ENCODE results near the gene HINT2. TPM values are rescaled to one million over a fixed set of nuclear protein-coding genes. Genes with fewer than 3 reads are reported as not detected.

HINT2 gene
- total RNA-seq (2014; rRNA removed) (69.7 and 78.5 TPM in 2 replicates), Bru-seq, nascent RNA (percentile 87 among the genes with signal in this experiment), BruChase-seq, experiment 1, labeled RNA remaining after a 6-hour chase (percentile 47 among the genes with signal in this experiment), BruChase-seq, experiment 2, labeled RNA remaining after a 2-hour chase (percentile 73 among the genes with signal in this experiment)
- long read RNA-seq, transcript HINT2-201 (5 exons, 628 nt) = major isoform, 28 of 38 reads
- long read RNA-seq, transcript HINT2-202 (4 exons, 734 nt) = minor isoform, 5 of 38 reads
- long read RNA-seq, partial matches to known transcripts = 4 of 38 reads
- long read RNA-seq, other reads (novel, unspliced or antisense) = 1 of 38 reads

DNA sequence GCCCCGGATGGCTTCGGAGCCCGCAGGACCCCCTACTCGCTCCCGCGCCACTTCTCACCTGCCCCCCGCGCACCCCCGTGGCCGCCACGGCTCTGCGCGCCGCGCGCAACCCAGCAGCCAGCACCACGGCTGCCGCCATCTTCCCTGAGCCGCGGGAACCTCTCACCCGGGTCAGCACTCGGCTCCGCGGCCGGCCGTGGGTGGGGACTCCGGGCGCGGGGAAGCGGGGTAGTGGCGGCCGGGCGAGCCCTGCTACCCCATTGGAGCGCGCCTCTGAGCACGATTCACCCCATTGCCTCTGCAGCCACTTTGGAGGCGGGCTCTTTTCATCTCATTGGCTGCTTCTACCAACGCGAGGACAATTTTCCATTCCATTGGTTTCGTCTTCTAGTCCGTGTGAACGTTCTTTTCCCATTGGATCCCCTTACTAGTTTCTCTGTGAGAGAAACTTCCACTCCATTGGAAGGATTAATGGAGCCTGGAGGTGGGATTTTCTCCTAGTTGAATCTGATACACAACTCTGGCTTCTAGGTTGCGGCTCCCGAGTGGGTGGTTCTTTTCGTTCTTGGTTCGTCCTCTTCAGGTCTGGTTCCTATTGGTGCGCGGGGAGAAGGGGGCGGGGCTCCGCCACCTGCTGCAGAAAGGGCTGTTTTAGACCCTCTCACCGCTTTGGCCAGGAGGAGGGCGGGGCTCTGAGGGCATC is at the start of gene HINT2:
Gene HINT2, minus strand, starts transcription at position 202 of the 703 bp plus-strand sequence. Its CDS starts 63 bp downstream, at position 139.
- intact Hi-C loops (cut with micrococcal nuclease) = loop anchor here (1.0 kb wide), 2 partner anchors 20 to 25 kb away; no protein-coding TSS in a partner anchor
- no peaks in the 10 kb centered on the region for H3K9me2 ChIP-seq (replicated peaks; ENCODE audit: low read length)
- peaks cover 9% of the 10 kb centered on the region for H3K79me2 ChIP-seq (ENCODE audit: low read length)
- H3K27me3 ChIP-seq (ENCODE audit: low read length) = no peaks in the 10 kb centered on the region
- peaks cover 16% of the 10 kb centered on the region for H3K4me1 ChIP-seq (ENCODE audit: insufficient read depth, low read length)
- H2AFZ ChIP-seq (ENCODE audit: low read length) = peak within 1 kb of the TSS; percentile 81
- DNase-seq (peak; percentile 94), ATAC-seq (peak; percentile 89)
- TF ChIP-seq CTCF (conservative IDR thresholded peaks at IDR 0.05; ENCODE audit: low read depth, low read length) (no peak), EZH2 (IDR thresholded peaks at IDR 0.05; ENCODE audit: low read length, unreplicated experiment) (no peak), EZH2phosphoT487 (IDR thresholded peaks at IDR 0.05; ENCODE audit: borderline replicate concordance, low read length) (no peak)
- H4K20me1 ChIP-seq (ENCODE audit: low read length) = no peaks in the 10 kb centered on the region
- ChIA-PET POLR2A (ENCODE audit: unreplicated experiment) (no interaction called here), CTCF (interaction anchor here (0.9 to 1.2 kb wide), 2 partner anchors 11 to 25 kb away, joined by 6 read pairs; no protein-coding TSS in a partner anchor)
- H3K9me3 ChIP-seq (ENCODE audit: low read length) = no peaks in the 10 kb centered on the region
- no TSS peak for BruUV-seq (replicated peaks)
- no peaks in the 10 kb centered on the region for H3F3A ChIP-seq (ENCODE audit: low read length, unreplicated experiment)
- peak within 1 kb of the TSS; percentile 99 for H3K4me2 ChIP-seq (ENCODE audit: low read length)
- H3K4me3 ChIP-seq (ENCODE audit: low read length) = peak within 1 kb of the TSS; percentile 86
- H3K27ac ChIP-seq (ENCODE audit: low read length) = peak within 1 kb of the TSS; percentile 81
- H3K9ac ChIP-seq (ENCODE audit: low read length) = peak within 1 kb of the TSS; percentile 96
- H3K36me3 ChIP-seq (ENCODE audit: low read depth, low read length) = no peaks in the 10 kb centered on the region

- DNase-seq = no peak
Measured at GRCh38 chr9:35863583-35863982, 48.7 kb upstream of the HINT2 start.

More at GRCh38 chr9:35863583-35863982, 48.7 kb upstream of the HINT2 start:
- Histone ChIP-seq H3K4me1 (ENCODE audit: insufficient read depth, low read length) (no peaks in the 10 kb centered on the region), H3K4me2 (ENCODE audit: low read length) (no peak overlapping the region), H2AFZ (ENCODE audit: low read length) (no peak overlapping the region), H4K20me1 (ENCODE audit: low read length) (no peaks in the 10 kb centered on the region), H3K36me3 (ENCODE audit: low read depth, low read length) (no peaks in the 10 kb centered on the region), H3F3A (ENCODE audit: low read length, unreplicated experiment) (no peaks in the 10 kb centered on the region), H3K4me3 (ENCODE audit: low read length) (no peak overlapping the region), H3K27me3 (ENCODE audit: low read length) (no peaks in the 10 kb centered on the region), H3K27ac (ENCODE audit: low read length) (no peak overlapping the region), H3K9me2 (replicated peaks; ENCODE audit: low read length) (no peaks in the 10 kb centered on the region), H3K79me2 (ENCODE audit: low read length) (no peaks in the 10 kb centered on the region), H3K9me3 (ENCODE audit: low read length) (no peaks in the 10 kb centered on the region), H3K9ac (ENCODE audit: low read length) (no peak overlapping the region)
- TF ChIP-seq EZH2phosphoT487 (IDR thresholded peaks at IDR 0.05; ENCODE audit: borderline replicate concordance, low read length) (no peak), CTCF (conservative IDR thresholded peaks at IDR 0.05; ENCODE audit: low read depth, low read length) (no peak)
- ChIA-PET CTCF (no interaction called here), POLR2A (ENCODE audit: unreplicated experiment) (no interaction called here)
- no TSS peak for BruUV-seq (replicated peaks)
- intact Hi-C loops (cut with micrococcal nuclease) = no loop called here
- no peak for ATAC-seq
